Hindlimb muscle (tissue), 1 donor: ENCODE data around the gene DCLK1. TPM values are rescaled to one million over a fixed set of nuclear protein-coding genes. Genes with fewer than 3 reads are reported as not detected.

Experiments
- DNase-seq: peaks from one replicate; pipeline ENCODE4 v3.0.0-alpha.2; 2013
- polyA plus RNA-seq: library from polyadenylated mRNA; unstranded; fragments of 120-200 nt; gene quantifications from one replicate; pipeline ENCODE4 v1.2.1, GENCODE V29; 2013; ENCODE audit not compliant: insufficient read length

DCLK1 gene
- polyA plus RNA-seq, 1 donor, result 114 TPM

GRCh38 chr13:35780613-35781012 is 350.6 kb downstream of the DCLK1 start:
- DNase-seq, result no peak

- no peak for DNase-seq
Measured at GRCh38 chr13:35771898-35772297, 359.3 kb downstream of the DCLK1 start.

GRCh38 chr13:35770756-35771297 is 360.4 kb downstream of the DCLK1 start:
- DNase-seq, result no peak

GRCh38 chr13:35769812-35770211 is 361.4 kb downstream of the DCLK1 start:
- no peak for DNase-seq

- DNase-seq, result no peak
Measured at GRCh38 chr13:35768551-35768950, 362.6 kb downstream of the DCLK1 start.

GRCh38 chr13:35768073-35768472 is 363.1 kb downstream of the DCLK1 start:
- DNase-seq, result no peak

GRCh38 chr13:35767256-35767976 is 363.8 kb downstream of the DCLK1 start:
- DNase-seq, result no peak

GRCh38 chr13:35766663-35767062 is 364.5 kb downstream of the DCLK1 start:
- DNase-seq, result no peak

GRCh38 chr13:35765941-35766340 is 365.2 kb downstream of the DCLK1 start:
- DNase-seq, result no peak

GRCh38 chr13:35765366-35765765 is 365.8 kb downstream of the DCLK1 start:
- DNase-seq, result no peak

- no peak for DNase-seq
Measured at GRCh38 chr13:35764326-35765015, 366.7 kb downstream of the DCLK1 start.

GRCh38 chr13:35763782-35764123 is 367.4 kb downstream of the DCLK1 start:
- no peak for DNase-seq

- no peak for DNase-seq
Measured at GRCh38 chr13:35763060-35763781, 368.0 kb downstream of the DCLK1 start.

GRCh38 chr13:35761440-35762252 is 369.5 kb downstream of the DCLK1 start:
- no peak for DNase-seq

GRCh38 chr13:35760735-35761281 is 370.4 kb downstream of the DCLK1 start:
- no peak for DNase-seq

GRCh38 chr13:35747594-35747993 is 383.6 kb downstream of the DCLK1 start:
- DNase-seq, result no peak

GRCh38 chr13:35744566-35745178 is 386.5 kb downstream of the DCLK1 start:
- DNase-seq, result no peak

- DNase-seq, result no peak
Measured at GRCh38 chr13:35744144-35744543, 387.0 kb downstream of the DCLK1 start.

GRCh38 chr13:35743165-35743564 is 388.0 kb downstream of the DCLK1 start:
- no peak for DNase-seq

GRCh38 chr13:35741657-35742056 is 389.5 kb downstream of the DCLK1 start:
- no peak for DNase-seq

GRCh38 chr13:35736876-35737275 is 394.3 kb downstream of the DCLK1 start:
- no peak for DNase-seq

GRCh38 chr13:35733827-35734226 is 397.4 kb downstream of the DCLK1 start:
- peak; percentile 72 for DNase-seq
